HepG2 (cell line): ENCODE results near the gene CEP43. TPM values are rescaled to one million over a fixed set of nuclear protein-coding genes. Genes with fewer than 3 reads are reported as not detected.

ENCODE experiments used
- CTCF ChIP-seq: sonication (generic); formaldehyde crosslinking; IDR thresholded peaks from 2 replicates; pipeline ENCODE4 v1.5.0; 2020; ENCODE audit warnings: mild to moderate bottlenecking, missing genetic modification reagents, moderate library complexity
- EEA1 ChIP-seq: sonication (generic); formaldehyde crosslinking; IDR thresholded peaks from 2 replicates; pipeline ENCODE4 v1.5.1; 2020; ENCODE audit warnings: mild to moderate bottlenecking, missing genetic modification reagents, borderline replicate concordance
- FOXO4 ChIP-seq: sonication (generic); formaldehyde crosslinking; conservative IDR thresholded peaks from 2 replicates; pipeline ENCODE4 v1.8.1; 2023; ENCODE audit warnings: missing genetic modification reagents
- HDAC2 ChIP-seq: sonication (generic); formaldehyde crosslinking; IDR thresholded peaks from 2 replicates; pipeline ENCODE4 v1.4.0; 2020; ENCODE audit warnings: missing genetic modification reagents
- JUN ChIP-seq: sonication (generic); formaldehyde crosslinking; IDR thresholded peaks from 2 replicates; pipeline ENCODE4 v1.4.0; 2020; ENCODE audit warnings: mild to moderate bottlenecking, missing genetic modification reagents
- NFE2 ChIP-seq: sonication (generic); formaldehyde crosslinking; IDR thresholded peaks from 2 replicates; pipeline ENCODE4 v1.4.0; 2020; ENCODE audit warnings: missing genetic modification reagents
- NFIB ChIP-seq: sonication (generic); formaldehyde crosslinking; IDR thresholded peaks from 2 replicates; pipeline ENCODE4 v1.9.0; 2021; ENCODE audit warnings: missing genetic modification reagents, mild to moderate bottlenecking, borderline replicate concordance
- NRL ChIP-seq: sonication (generic); formaldehyde crosslinking; IDR thresholded peaks from 2 replicates; pipeline ENCODE4 v1.5.0; 2020; ENCODE audit warnings: missing genetic modification reagents, mild to moderate bottlenecking, moderate library complexity, borderline replicate concordance
- TAF1 ChIP-seq: sonication (generic); formaldehyde crosslinking; IDR thresholded peaks from 2 replicates; pipeline ENCODE4 v1.4.0; 2020; ENCODE audit warnings: missing genetic modification reagents
- TRIM22 ChIP-seq: fragments of 450-650 bp; IDR thresholded peaks from 2 replicates; pipeline ENCODE4 v1.6.1; 2017
- ZBTB49 ChIP-seq: sonication (generic); formaldehyde crosslinking; IDR thresholded peaks from 2 replicates; pipeline ENCODE4 v1.4.0; 2020; ENCODE audit warnings: missing genetic modification reagents, borderline replicate concordance
- ZFYVE20 ChIP-seq: sonication (generic); formaldehyde crosslinking; IDR thresholded peaks from 2 replicates; pipeline ENCODE4 v1.8.0; 2023; ENCODE audit warnings: low read depth, mild to moderate bottlenecking, moderate library complexity, missing genetic modification reagents, borderline replicate concordance
- ZNF10 ChIP-seq: sonication (generic); formaldehyde crosslinking; IDR thresholded peaks from 2 replicates; pipeline ENCODE4 v1.4.0; 2020; ENCODE audit warnings: mild to moderate bottlenecking, low read depth, missing genetic modification reagents, borderline replicate concordance
- ZNF138 ChIP-seq: sonication (generic); formaldehyde crosslinking; IDR thresholded peaks from 2 replicates; pipeline ENCODE4 v1.5.0; 2020; ENCODE audit warnings: mild to moderate bottlenecking, low read depth, missing genetic modification reagents
- ZNF235 ChIP-seq: sonication (generic); formaldehyde crosslinking; IDR thresholded peaks from 2 replicates; pipeline ENCODE4 v1.8.1; 2023; ENCODE audit warnings: mild to moderate bottlenecking, missing genetic modification reagents, borderline replicate concordance
- ZNF335 ChIP-seq: sonication (generic); formaldehyde crosslinking; IDR thresholded peaks from 2 replicates; pipeline ENCODE4 v1.4.0; 2020; ENCODE audit warnings: missing genetic modification reagents
- ZNF652 ChIP-seq: IDR thresholded peaks from 2 replicates; pipeline ENCODE4 v1.6.1; 2016; ENCODE audit warnings: low read depth, borderline replicate concordance
- ZNF670 ChIP-seq: sonication (generic); formaldehyde crosslinking; IDR thresholded peaks from 2 replicates; pipeline ENCODE4 v1.8.0; 2022; ENCODE audit warnings: mild to moderate bottlenecking, missing genetic modification reagents, borderline replicate concordance
- polyA plus RNA-seq, 8 experiments: library from polyadenylated mRNA; depleted of rRNA in 3 of 8; stranded (reverse) in 7 of 8; unstranded in 1 of 8; fragments of >200 nt; fragmentation: Illumina TruSeq in 4 of 8; extraction: Trizol in 4 of 8; gene quantifications; 2 replicates each; pipeline versions ENCODE4 v1.2.1 to v1.2.3, GENCODE V29; 2011 to 2016; ENCODE audit warnings: low read depth in 4 of 8, missing spikeins in 1 of 8, mixed read lengths in 1 of 8; ENCODE audit not compliant: insufficient read depth in 1 of 8
- total RNA-seq, 5 experiments: library from RNA; depleted of rRNA; stranded (reverse); fragments of >200 nt; fragmentation: Illumina TruSeq; extraction: Trizol; gene quantifications; 2 replicates each; pipeline ENCODE4 v1.2.3, GENCODE V29; 2016; ENCODE audit warnings: low read depth in 1 of 5

The CEP43 gene
- total and polyA plus RNA-seq, 2 of the 13 experiments (the other 11 are each of a cell fraction or from before 2014, with no cell fraction given): 29.3 to 73.9 TPM

GRCh38 chr6:166998256-166999144 is 697 bp upstream of the CEP43 start (continued):
- peak; percentile 52 for TF ChIP-seq CTCF (CRISPR knock-in tag)
- no peak for TF ChIP-seq ZBTB49
- TF ChIP-seq TAF1: peak; percentile 27; the same call in 1 of the 2 replicates
- TF ChIP-seq ZNF138 (CRISPR knock-in tag): no peak
- no peak; the same call in 1 of the 2 replicates for TF ChIP-seq NRL (CRISPR knock-in tag)
- TF ChIP-seq NFE2 (CRISPR knock-in tag): no peak
- no peak for TF ChIP-seq ZNF335 (CRISPR knock-in tag)
- TF ChIP-seq NFIB (CRISPR knock-in tag): 0 out of 2 replicates have a peak, but pooled peaks have one; percentile 38
- no peak for TF ChIP-seq TRIM22
- TF ChIP-seq EEA1 (CRISPR knock-in tag): 0 out of 2 replicates have a peak, but pooled peaks have one; percentile 6
- 0 out of 2 replicates have a peak, but pooled peaks have one; percentile 25 for TF ChIP-seq ZFYVE20 (CRISPR knock-in tag)
- TF ChIP-seq ZNF670 (CRISPR knock-in tag): peak; percentile 19; the same call in 1 of the 2 replicates
- peak; percentile 38; the same call in 1 of the 2 replicates for TF ChIP-seq ZNF235 (CRISPR knock-in tag)
- TF ChIP-seq HDAC2 (CRISPR knock-in tag): peak; percentile 68; the same call in 1 of the 2 replicates
- TF ChIP-seq ZNF652 (CRISPR knock-in tag): no peak
- TF ChIP-seq JUN (CRISPR knock-in tag): no peak
- no peak for TF ChIP-seq ZNF10 (CRISPR knock-in tag)
- peak; percentile 96 for TF ChIP-seq FOXO4 (CRISPR knock-in tag)
